BJ (cell line): ENCODE results near the gene RGS12. TPM values are rescaled to one million over a fixed set of nuclear protein-coding genes. Genes with fewer than 3 reads are reported as not detected.

Experiments used
- CTCF ChIA-PET: fragments of 350-600 bp; formaldehyde crosslinking; extraction: SDS; loops from one replicate; lab custom pipeline; 2021; ENCODE audit warnings: antibody characterized with exemption, inconsistent platforms; lab: Yijun Ruan, JAX
- POLR2A ChIA-PET: fragments of 300-600 bp; sonication (Branson Sonifier 250); formaldehyde crosslinking; extraction: SDS; loops from one replicate; lab custom pipeline; 2021; ENCODE audit warnings: antibody characterized with exemption; lab: Charles Lee
- DNase-seq: peaks from one replicate; pipeline ENCODE4 v3.0.0-alpha.2; 2011; ENCODE audit warnings: low read depth
- H3K27me3 ChIP-seq: 2 replicates; pipeline ENCODE4 v1.6.0; 2011; ENCODE audit warnings: low read length; ENCODE audit not compliant: control insufficient read depth, insufficient read depth
- H3K36me3 ChIP-seq: 2 replicates; pipeline ENCODE4 v1.5.1; 2011; ENCODE audit warnings: low read length; ENCODE audit not compliant: control insufficient read depth, insufficient read depth
- H3K4me3 ChIP-seq: 2 replicates; pipeline ENCODE4 v1.5.1; 2011; ENCODE audit warnings: low read depth, mild to moderate bottlenecking, control low read depth, low read length
- polyA plus RNA-seq: library from polyadenylated mRNA; depleted of rRNA; stranded (reverse); fragments of >200 nt; gene quantifications from 2 replicates; pipeline ENCODE4 v1.2.3, GENCODE V29; 2011
- TF ChIP-seq, protein P1 (sequence below): IDR thresholded peaks from 2 replicates; pipeline ENCODE4 v1.5.1; 2011; ENCODE audit warnings: low read depth, mild to moderate bottlenecking, control low read depth, inconsistent platforms, low read length, moderate library complexity; ENCODE audit not compliant: insufficient read depth

Gene RGS12
- polyA plus RNA-seq, 1 experiment: 16.3 TPM

GRCh38 chr4:3286335-3287175 is 6.3 kb upstream of the RGS12 start:
- ChIA-PET CTCF (interaction anchor here (0.6 to 1.1 kb wide), 3 partner anchors 28 to 194 kb away, joined by 3 read pairs; no protein-coding TSS in a partner anchor), POLR2A (no interaction called here)
- no peak for DNase-seq
- TF ChIP-seq, protein P1, sequence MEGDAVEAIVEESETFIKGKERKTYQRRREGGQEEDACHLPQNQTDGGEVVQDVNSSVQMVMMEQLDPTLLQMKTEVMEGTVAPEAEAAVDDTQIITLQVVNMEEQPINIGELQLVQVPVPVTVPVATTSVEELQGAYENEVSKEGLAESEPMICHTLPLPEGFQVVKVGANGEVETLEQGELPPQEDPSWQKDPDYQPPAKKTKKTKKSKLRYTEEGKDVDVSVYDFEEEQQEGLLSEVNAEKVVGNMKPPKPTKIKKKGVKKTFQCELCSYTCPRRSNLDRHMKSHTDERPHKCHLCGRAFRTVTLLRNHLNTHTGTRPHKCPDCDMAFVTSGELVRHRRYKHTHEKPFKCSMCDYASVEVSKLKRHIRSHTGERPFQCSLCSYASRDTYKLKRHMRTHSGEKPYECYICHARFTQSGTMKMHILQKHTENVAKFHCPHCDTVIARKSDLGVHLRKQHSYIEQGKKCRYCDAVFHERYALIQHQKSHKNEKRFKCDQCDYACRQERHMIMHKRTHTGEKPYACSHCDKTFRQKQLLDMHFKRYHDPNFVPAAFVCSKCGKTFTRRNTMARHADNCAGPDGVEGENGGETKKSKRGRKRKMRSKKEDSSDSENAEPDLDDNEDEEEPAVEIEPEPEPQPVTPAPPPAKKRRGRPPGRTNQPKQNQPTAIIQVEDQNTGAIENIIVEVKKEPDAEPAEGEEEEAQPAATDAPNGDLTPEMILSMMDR: no peak
- Histone ChIP-seq H3K27me3 (no peaks in the 10 kb centered on the region), H3K4me3 (no peak overlapping the region), H3K36me3 (no peaks in the 10 kb centered on the region)

DNA sequence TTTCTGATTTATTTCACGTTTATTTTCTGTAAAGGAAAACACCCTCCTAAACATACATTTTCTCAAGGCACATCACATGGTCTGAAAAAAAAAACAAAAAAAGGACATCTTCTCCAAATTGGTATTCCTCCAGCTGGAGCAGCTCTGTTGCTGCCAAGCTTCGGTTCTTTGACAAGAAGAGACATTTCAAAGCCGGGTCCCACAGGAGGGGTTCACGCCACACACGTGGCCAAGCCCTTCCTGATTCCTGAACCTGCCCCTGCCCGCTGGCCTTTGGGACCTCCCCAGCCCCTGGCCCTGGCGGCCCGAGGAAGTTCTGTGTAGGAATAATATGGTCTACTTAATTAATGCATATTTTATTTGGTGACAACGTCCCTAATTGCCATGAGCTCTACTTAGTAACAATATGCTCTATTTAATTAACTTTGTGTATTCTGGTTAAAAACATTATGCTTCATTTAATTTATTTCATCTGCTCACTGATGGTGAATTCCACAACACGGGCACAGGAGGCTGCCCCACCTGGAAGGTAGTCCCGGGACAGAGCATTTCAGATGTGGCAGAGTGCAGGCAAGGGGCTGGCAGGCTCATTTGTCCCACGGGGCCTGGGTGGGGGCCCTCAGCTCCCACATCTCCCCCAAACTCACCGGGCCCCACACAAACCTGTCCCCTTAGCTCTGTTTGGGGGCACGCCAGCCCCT is 5.4 kb upstream of the RGS12 start:
- TF ChIP-seq, protein P1: no peak
- no peak overlapping the region for H3K4me3 ChIP-seq
- ChIA-PET POLR2A (no interaction called here), CTCF (interaction anchor here (0.6 to 1.0 kb wide), 2 partner anchors 165 to 194 kb away, joined by 3 read pairs; no protein-coding TSS in a partner anchor)
- no peak for DNase-seq
- no peaks in the 10 kb centered on the region for H3K27me3 ChIP-seq
- no peaks in the 10 kb centered on the region for H3K36me3 ChIP-seq

DNA sequence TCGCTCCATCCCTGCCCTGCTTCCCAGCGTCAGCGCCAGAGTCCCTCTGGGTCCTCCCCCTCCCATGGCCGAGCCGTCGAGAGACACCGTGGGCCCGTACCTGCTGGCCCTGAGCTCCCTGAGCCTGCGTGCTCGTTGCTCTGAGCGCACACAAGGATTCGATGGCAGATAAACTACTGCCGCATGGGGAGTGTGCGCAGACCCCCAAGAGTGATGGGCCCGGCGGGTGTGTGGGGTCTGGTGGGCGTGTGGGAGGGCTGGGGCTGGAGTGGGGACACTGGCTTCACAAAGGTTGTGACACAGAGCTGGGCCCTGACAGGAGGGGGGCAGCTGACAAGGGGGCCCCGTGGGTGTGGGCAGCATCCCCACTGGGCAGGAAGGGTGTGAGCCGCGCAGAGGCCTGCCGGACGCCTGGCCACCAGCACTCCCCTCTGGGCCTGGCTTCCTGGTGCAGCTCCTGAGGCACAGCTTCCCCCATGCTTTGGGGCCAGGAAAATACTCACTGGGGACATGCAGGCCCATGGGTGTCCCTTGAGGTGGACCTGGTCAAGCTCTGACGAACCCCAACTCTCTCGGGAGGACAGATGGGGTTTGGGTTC is 4.8 kb upstream of the RGS12 start:
- CTCF ChIA-PET: no interaction called here
- H3K4me3 ChIP-seq: no peak overlapping the region

GRCh38 chr4:3288571-3289094 is 4.2 kb upstream of the RGS12 start:
- CTCF ChIA-PET: no interaction called here
- Histone ChIP-seq H3K36me3 (no peaks in the 10 kb centered on the region), H3K27me3 (no peaks in the 10 kb centered on the region), H3K4me3 (no peak overlapping the region)
- TF ChIP-seq, protein P1: no peak
- no peak for DNase-seq
- POLR2A ChIA-PET: interaction anchor here (0.7 kb wide), 1 partner anchor 33 kb away, joined by 3 read pairs; no protein-coding TSS in a partner anchor

More for the DNA sequence above, 4.8 kb upstream of the RGS12 start:
- no peak for DNase-seq
- no peaks in the 10 kb centered on the region for H3K27me3 ChIP-seq
- POLR2A ChIA-PET: interaction anchor here (0.7 kb wide), 1 partner anchor 33 kb away, joined by 3 read pairs; no protein-coding TSS in a partner anchor
- H3K36me3 ChIP-seq: no peaks in the 10 kb centered on the region
- TF ChIP-seq, protein P1: no peak
